Inferior parietal cortex (tissue), 1 donor: Measurements from ENCODE around the gene HSD3B1.
"Not testable (repeated sequence)": the region's sequence is repeated elsewhere in the genome, so short reads cannot be mapped to it uniquely, and the experiment has no call there.

ENCODE experiments used
- DNase-seq: peaks from one replicate; pipeline ENCODE4 v3.0.0-alpha.2; 2016; ENCODE audit errors: extremely low spot score

HSD3B1 gene

GRCh38 chr1:119553302-119554071, 46.5 kb downstream of the HSD3B1 start:
- not testable (repeated sequence) for DNase-seq

- DNase-seq = no peak
These were observed 47.2 kb downstream of the HSD3B1 start for GRCh38 chr1:119554183-119554582.

GRCh38 chr1:119556423-119556822, 49.4 kb downstream of the HSD3B1 start:
- DNase-seq = no peak

- DNase-seq = not testable (repeated sequence)
These were observed 53.4 kb downstream of the HSD3B1 start for GRCh38 chr1:119560402-119560801.

GRCh38 chr1:119564548-119564947, 57.5 kb downstream of the HSD3B1 start:
- no peak for DNase-seq
